GM21576 (cell line): Measurements from ENCODE around the gene BCAS3.
"Not testable (repeated sequence)": the region's sequence is repeated elsewhere in the genome, so short reads cannot be mapped to it uniquely, and the experiment has no call there.

ENCODE experiments used
- ATAC-seq: cut with Tn5 transposase; IDR thresholded peaks from one replicate; pipeline ENCODE4 v1.9.1; 2021; ENCODE audit warnings: mild to moderate bottlenecking, moderate library complexity; ENCODE audit not compliant: unreplicated experiment

The BCAS3 gene

DNA sequence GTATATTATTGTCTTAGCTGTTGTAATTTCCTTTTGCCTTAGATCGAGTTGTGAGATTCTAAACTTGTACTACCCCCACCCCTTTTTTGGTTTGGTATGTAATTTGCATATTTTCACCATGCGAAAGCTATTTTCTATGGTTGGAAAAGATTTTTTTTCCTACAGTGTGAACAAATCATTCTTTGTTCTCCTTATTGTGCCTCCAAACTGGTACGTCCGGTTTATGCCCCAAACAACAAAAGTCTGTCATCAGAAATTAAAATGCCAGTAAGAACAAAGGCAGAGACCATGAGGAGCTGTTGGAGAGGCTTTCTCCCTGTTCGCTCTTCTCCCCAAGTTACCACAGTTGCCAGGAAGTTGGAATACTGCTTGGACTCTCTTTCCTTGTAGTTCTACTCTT, 66.1 kb downstream of the BCAS3 start:
- no peak for ATAC-seq

DNA sequence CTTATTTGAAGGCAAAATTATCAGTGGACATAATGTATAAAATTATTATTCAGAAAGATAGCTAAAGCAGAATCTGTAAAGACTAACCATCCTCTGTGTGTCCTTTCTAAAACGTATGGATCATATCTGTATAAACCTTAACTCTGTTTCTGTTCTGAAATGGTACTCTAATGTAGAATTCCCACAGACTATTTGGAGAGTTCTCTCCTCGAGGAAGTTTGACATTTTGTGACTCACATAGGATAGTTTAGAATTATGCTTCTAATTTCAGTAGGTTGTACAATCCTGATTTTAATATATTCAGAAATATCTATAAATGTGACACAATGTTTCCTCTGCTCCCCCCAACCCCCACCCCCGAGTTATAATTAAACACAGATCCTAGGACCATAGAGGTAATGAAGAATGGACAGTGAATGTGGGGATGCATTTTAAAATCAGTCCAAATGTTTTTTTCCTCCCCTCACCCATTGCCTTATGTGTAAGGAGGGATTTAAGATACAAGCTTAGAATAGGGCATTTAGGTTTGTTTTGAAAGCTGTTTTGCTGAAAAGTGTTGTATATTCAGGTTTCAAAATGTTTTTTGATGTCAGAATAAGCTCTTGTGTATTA, 66.8 kb downstream of the BCAS3 start:
- ATAC-seq: no peak

DNA sequence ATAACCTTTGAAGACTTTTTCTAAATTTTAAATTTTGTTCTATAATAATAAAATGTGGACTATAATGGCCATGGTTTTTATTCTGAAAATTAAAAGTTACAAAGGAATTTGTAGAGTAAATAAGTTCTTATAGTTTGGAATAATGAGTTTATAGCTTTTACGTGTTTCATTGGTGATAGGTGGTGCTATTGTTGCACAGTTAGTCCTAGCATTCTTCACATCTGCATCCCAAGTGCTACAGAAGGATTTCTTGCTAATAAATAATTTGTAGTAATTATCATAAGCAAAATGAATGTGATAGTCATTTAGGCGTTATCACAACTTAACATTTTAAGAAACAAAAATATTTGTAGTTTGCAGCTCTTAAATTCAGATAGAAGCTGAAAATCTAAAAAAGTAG, 67.9 kb downstream of the BCAS3 start:
- no peak for ATAC-seq

DNA sequence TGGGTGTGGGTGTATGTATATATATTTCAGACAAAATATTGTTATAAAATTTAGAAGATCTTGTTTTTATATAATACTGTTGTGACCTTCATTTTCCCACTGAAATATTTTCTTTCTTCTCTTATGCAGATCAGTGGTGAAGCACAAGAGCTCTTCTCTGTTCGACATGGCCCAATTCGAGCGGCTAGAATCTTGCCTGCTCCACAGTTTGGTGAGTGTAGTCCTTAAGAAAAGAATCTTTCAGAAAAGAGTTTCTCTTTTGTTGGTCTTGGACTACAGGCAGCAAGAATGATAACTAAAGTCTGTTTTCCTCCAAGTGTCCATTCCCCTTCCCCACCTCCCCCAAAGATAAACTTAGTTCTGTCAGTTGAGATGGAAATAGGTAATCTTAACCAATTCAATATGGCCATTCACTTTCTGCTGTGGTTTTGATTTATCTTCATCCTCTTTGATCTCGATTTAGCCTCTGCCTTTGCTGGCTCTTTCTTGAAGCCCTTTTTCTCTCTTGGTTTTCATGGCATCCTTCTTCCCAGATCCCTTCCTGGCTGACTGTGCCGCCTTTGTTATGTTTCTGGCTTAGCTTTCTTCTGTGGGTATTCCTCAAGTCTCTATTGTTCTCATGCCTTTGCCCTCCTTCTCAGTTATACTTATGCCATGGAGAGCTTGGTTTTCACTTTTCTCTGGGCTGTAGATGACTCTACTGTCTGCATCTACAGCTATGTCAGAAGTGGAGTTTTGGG, 69.6 kb downstream of the BCAS3 start:
- ATAC-seq: no peak

DNA sequence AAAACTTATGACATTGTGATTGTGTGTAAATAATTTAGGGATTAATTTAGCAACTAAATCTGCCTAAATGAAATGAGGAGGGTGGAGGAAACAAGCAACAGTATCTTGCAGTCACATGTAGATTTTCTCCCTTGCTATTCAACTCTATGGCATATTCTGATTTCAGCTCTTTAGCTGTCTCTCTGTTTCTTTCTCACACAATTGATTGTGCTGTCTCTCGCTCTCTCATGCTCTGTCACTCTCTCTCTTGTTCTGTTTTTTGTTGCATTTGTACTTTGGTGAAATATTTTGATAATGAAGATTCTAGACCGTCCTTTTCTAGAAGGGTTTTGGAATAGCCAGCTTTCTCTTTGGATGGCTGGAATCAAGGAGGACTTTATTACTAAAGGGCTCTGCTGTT, 70.6 kb downstream of the BCAS3 start:
- no peak for ATAC-seq

DNA sequence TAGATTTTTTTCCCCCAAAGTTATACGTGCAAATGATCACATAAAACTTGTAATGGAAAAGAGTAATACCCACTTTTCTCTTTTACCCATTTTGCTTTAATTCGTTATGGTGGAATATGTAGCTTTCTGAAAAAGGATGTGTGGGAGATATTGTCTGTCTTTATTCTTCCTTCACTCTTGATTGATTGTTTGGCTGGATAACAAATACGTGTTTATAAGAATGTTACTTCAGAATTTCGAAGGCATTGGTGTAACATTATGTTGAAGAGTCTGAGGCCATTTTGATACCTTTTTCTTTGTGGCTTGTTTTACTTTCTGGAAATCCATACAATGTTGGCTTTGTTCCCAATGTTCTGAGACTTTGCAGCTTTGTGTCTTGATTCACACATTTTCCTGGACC, 71.4 kb downstream of the BCAS3 start:
- ATAC-seq: no peak

DNA sequence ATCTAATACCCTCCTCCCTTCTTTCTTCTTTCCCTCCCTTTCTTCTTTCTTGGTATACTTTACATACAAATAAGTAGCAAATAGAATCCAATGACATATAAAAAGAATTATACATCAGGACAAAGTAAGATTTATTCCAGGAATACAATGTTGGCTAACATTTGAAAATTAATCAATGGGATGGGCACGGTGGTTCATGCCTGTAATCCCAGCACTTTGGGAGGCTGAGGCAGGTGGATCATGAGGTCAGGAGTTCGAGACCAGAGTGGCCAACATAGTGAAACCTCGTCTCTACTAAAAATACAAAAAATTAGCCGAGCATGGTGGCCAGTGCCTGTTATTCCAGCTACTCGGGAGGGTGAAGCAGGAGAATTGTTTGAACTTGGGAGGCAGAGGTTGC, 72.1 kb downstream of the BCAS3 start:
- no peak for ATAC-seq

DNA sequence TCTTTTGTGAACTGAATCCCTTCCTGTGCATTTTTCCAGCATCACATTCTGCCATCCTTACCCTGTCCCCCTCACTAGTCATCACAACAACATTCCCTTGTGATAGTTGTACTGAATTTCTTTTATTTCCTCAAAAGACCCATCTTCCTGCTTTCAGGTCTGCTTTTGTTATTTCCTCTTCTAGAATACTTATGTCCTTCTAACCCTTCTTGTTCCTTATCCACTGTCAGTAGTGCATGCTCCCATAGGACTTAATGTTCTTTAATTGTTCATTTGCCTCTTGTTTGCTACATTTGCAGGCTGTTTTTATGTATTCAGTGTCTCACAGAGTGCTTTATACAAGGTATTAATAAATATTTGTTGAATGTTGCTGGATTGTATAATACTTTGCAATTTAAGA, 73.0 kb downstream of the BCAS3 start:
- no peak for ATAC-seq

DNA sequence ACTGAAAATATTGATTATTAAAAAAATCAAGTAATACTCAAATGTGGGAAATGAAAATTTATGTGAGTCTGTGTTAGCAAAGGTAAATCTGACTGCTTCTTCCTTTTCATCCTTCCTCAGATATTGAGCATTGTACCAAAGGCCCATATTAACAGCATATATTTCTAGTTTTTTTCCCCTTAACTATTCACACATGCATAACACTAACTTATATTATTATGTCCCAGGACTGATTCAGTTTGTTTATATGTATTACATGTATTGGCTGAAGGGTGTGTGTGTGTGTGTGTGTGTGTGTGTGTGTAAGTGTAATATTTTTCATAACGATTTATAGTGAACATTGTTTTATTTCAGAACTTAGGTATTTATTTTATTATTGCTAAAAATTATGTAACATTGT, 74.2 kb downstream of the BCAS3 start:
- ATAC-seq: no peak

DNA sequence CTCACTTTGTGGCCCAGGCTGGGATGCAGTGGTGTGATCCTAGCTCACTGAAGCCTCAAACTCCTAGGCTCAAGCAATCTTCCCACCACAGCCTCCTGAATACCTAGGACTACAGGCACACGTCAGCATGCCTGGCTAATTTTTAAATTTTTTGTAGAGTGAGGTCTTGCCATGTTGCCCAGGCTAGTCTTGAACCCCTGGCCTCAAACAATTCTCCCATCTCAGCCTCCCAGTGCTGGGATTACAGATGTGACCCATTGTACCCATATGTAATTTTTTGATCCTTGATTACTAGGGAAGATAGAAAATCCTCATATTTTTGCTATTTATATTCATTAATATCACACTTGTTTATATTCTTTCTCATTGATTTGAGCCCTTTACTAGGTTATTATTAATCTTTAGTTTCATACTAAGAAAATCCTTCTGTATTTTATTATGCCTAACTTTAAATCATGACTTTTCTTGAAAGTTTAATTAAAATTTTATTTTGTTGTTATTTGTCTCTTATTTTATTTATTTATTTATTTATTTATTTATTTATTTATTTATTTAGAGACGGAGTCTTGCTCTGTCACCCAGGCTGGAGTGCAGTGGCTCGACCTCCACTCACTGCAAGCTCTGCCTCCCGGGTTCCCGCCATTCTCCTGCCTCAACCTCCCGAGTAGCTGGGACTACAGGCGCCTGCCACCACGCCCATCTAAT, 75.4 kb downstream of the BCAS3 start:
- ATAC-seq: no peak

DNA sequence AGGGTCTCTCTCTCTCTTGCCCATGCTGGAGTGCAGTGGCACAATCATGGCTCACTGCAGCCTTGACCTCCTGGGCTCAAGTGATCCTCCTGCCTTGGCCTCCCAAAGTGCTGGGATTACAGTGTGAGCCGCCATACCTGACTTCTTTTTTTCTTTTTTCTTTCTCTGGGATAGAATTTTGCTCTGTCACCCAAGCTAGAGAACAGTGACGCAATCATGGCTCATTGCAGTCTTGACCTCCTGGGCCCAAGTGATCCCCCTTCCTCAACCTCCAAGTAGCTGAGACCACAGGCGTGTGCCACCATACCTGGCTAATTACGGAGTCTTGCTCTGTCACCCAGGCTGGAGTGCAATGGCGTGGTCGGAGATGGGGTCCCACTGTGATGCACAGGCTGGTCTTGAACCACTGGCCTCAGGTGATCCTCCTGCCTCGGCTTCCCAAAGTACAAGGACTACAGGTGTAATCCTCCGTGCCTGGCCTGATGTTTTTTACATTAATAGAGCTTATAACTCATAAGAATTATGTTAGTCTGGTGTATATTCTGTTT, 76.5 kb downstream of the BCAS3 start:
- no peak for ATAC-seq

DNA sequence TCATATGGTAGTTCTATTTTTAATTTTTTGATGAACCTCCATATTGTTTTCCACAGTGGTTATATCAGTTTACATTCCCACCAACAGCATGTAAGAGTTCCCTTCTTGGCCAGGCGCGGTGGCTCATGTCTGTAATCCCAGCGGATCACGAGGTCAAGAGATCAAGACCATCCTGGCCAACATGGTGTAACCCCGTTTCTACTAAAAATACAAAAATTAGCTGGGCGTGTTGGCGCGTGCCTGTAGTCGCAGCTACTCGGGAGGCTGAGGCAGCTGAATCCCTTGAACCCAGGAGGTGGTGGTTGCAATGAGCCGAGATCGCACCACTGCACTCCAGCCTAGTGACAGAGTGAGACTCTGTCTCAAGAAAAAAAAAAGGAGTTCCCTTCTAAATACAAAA, 79.1 kb downstream of the BCAS3 start:
- ATAC-seq: not testable (repeated sequence)

DNA sequence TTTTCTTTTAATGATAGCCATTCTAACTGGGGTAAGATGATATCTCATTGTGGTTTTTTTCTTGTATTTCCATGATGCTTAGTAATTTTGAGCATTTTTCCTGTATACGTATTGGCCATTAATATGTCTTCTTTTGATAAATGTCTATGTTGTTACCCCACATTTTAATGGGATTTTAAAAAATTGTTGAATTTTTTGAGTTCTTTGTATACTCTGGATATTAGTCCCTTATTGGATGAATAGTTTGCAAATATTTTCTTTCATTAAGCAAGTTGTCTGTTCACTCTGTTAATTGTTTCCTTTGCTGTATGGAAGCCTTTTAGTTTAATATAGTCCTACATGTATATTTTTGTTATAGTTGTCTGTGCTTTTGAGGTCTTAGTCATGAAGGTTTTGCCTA, 79.8 kb downstream of the BCAS3 start:
- ATAC-seq: no peak

DNA sequence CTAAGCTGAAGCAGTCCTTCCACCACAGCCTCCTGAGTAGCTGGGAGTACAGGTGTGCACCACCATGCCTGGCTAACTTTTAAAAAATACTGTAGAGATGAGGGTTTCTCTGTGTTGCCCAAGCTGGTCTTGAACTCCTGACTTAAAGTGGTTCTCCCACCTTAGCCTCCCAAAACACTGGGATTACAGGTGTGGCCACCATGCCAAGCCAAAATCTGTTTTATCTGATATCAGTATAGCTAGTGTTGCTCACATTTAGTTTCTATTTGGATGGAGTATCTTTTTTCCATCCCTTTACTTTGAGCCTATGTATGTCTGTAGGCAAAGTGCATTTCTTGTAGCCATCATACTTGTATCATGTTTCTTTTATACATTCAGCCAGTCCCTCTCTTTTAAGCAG, 82.1 kb downstream of the BCAS3 start:
- ATAC-seq: no peak

DNA sequence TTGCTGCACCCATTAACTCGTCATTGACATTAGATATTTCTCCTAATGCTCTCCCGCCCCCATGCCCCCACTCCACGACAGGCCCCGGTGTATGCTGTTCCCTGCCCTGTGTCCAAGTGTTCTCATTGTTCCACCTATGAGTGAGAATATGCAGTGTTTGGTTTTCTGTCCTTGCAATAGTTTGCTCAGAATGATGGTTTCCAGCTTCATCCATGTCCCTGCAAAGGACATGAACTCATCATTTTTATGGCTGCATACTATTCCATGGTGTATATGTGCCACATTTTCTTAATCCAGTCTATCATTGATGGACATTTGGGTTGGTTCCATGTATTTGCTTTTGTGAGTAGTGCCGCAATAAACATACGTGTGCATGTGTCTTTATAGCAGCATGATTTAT, 83.7 kb downstream of the BCAS3 start:
- ATAC-seq: not testable (repeated sequence)

DNA sequence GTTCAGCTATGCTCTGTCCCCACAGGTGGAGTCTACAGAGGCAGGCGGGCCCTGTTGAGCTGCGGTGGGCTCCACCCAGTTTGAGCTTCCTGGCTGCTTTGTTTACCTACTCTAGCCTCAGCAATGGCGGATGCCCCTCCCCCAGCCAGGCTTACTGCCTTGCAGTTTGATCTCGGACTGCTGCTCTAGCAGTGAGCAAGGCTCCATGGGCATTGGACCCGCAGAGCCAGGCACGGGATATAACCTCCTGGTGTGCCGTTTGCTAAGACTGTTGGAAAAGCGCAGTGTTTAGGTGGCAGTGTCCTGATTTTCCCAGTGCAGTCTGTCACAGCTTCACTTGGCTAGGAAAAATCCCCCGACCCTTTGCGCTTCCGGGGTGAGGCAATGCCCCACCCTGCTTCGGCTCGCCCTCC, 89.1 kb downstream of the BCAS3 start:
- ATAC-seq: no peak

DNA sequence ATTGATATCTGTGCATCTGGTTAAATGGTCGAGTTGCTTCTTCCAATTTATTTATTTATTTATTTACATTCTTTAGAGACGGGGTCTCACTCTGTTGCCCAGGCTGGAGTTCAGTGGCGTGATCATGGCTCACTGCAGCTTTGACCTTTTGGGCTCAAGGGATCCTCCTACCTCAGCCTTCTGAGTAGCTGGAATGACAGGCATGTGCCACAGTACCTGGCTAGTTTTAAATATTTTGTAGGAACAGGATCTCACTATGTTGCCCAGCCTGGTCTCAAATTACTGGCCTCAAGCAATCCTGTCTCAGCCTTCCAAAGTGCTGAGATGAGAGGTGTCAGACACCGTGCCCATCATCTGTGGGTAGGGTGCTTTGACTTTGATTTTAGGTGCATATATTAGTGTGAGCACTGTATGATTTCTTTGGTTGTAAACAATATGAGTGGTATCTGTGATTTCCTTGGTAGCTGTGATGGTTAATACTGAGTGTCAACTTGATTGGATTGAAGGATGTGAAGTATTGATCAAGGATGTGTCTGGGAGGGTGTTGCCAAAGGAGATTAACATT, 90.2 kb downstream of the BCAS3 start:
- no peak for ATAC-seq

DNA sequence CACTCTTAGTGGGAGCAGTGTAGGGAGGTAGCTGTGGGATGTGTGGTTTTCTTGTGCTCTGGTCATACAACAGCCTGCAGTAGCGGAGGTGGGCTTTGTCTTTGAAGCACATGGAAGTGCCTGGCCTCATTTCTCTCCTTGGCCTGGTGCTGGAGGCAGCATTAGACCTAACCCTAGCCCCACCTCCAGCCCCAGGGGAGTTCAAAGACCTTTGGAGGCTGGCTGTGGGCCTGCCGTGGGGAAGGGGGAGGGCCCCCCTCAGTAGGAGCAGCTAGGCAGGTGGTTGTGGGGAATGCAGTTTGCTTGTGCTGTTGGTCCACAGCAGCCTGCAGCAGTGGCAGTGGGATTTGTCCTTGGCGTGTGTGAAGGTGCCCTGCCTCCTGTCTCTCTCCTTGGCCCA, 91.7 kb downstream of the BCAS3 start:
- ATAC-seq: no peak

DNA sequence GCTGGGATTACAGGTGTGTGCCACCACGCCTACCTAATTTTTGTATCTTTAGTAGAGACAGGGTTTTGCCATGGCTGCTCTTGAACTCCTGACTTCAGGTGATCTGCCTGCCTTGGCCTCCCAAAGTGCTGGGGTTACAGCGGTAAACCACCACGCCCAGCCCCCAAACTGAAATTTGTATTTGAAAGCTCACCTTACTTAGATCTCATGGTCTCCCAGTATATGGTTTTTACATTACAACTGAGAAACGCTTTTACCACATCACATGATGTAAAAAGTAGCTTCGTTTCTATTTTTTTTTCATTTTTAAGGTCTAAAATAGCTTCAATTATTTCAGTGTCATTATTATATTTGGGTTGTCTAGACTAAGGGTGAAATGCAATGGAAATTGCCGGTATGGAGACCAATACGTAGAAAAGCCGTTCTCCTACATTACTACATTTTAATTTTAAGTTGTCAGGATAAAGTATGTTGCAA, 93.3 kb downstream of the BCAS3 start:
- ATAC-seq: no peak

DNA sequence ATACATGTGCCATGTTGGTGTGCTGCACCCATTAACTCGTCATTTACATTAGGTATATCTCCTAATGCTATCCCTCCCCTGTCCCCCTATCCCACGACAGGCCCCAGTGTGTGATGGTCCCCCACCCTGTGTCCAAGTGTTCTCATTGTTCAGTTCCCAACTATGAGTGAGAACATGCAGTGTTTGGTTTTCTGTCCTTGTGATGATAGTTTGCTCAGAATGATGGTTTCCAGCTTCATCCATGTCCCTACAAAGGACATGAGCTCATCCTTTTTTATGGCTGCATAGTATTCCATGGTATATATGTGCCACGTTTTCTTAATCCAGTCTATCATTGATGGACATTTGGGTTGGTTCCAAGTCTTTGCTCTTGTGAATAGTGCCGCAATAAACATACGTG, 94.0 kb downstream of the BCAS3 start:
- not testable (repeated sequence) for ATAC-seq

DNA sequence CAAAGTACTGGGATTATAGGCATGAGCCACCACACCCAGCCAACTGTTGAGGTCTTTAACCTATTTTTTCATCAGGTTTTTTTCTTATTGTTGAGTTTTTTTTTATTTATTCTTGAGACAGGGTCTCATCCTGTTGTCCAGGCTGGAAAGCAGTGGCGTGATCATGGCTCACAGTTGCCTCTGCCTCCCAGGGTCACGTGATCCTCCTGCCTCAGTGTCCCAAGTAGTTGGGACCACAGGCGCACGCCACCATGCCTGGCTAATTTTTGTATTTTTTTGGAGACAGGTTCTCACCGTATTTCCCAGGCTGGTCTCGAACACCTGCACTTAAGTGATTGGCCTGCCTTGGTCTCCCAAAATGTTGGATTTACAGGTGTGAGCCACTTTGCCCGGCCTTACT, 95.9 kb downstream of the BCAS3 start:
- no peak for ATAC-seq
